Gastrocnemius medialis (tissue), 4 donors: ENCODE results near the gene ACSS2. TPM values are rescaled to one million over a fixed set of nuclear protein-coding genes. Genes with fewer than 3 reads are reported as not detected.

Experiments
- ATAC-seq, 2 donors: fragments of 150-250 bp; one replicate each; pipeline ENCODE4 v1.9.1; 2016
- DNase-seq, 2 donors: peaks; one replicate each; pipeline ENCODE4 v3.0.0-alpha.2; 2019
- H3K27ac ChIP-seq, 4 donors: fragments of 200-600 bp; sonication (generic); 1 replicate in 1 of 4; 2 replicates in 3 of 4; pipeline ENCODE4 v1.5.1; 2016 to 2018; ENCODE audit warnings: mild to moderate bottlenecking in 2 of 4, moderate library complexity in 1 of 4
- H3K27me3 ChIP-seq, 3 donors: fragments of 200-600 bp; sonication (generic) in 2 of 3; 1 replicate in 1 of 3; 2 replicates in 2 of 3; pipeline versions ENCODE4 v1.5.1 to v1.6.0; 2016 to 2019; ENCODE audit warnings: mild to moderate bottlenecking in 1 of 3, moderate library complexity in 1 of 3
- H3K36me3 ChIP-seq, 2 donors: fragments of 200-600 bp; sonication (generic) in 1 of 2; one replicate each; pipeline ENCODE4 v1.5.1; 2017 to 2018
- H3K4me1 ChIP-seq, 2 donors: fragments of 200-600 bp; sonication (generic) in 1 of 2; one replicate each; pipeline ENCODE4 v1.5.1; 2016 to 2017; ENCODE audit warnings: mild to moderate bottlenecking in 2 of 2
- H3K4me3 ChIP-seq, 4 donors: fragments of 200-600 bp; sonication (generic) in 3 of 4; 1 replicate in 1 of 4; 2 replicates in 3 of 4; pipeline ENCODE4 v1.5.1; 2016 to 2019; ENCODE audit warnings: mild to moderate bottlenecking in 2 of 4
- H3K9me3 ChIP-seq, 3 donors: fragments of 200-600 bp; sonication (generic) in 2 of 3; 1 replicate in 1 of 3; 2 replicates in 2 of 3; pipeline ENCODE4 v1.5.1; 2016 to 2019
- CTCF ChIP-seq, 5 experiments: fragments of 450-650 bp in 3 of 5; fragments of 200-600 bp in 2 of 5; sonication (generic) in 2 of 5; IDR thresholded peaks in 4 of 5; conservative IDR thresholded peaks in 1 of 5; 1 replicate in 4 of 5; 2 replicates in 1 of 5; pipeline ENCODE4 v1.5.1; 2016 to 2019; ENCODE audit warnings: antibody characterized with exemption in 5 of 5, mild to moderate bottlenecking in 3 of 5, moderate library complexity in 3 of 5
- POLR2A ChIP-seq, 2 donors: fragments of 450-650 bp; IDR thresholded peaks; one replicate each; pipeline ENCODE4 v1.6.1; 2017; ENCODE audit warnings: antibody characterized with exemption in 2 of 2, mild to moderate bottlenecking in 2 of 2, moderate library complexity in 2 of 2
- in situ Hi-C, 4 donors: fragments of 200-750 bp; cut with MboI; loops; one replicate each; pipeline versions ENCODE4 v1.15.0 to v1.8.0; 2017; ENCODE audit warnings: low sequenced_read_pairs in 4 of 4
- intact Hi-C: fragments of 100-400 bp; cut with DNase I; formaldehyde crosslinking; loops from one replicate; pipeline ENCODE4 v1.15.1; 2023; ENCODE audit warnings: low total_unique reads
- total RNA-seq, 4 donors: library from RNA; depleted of rRNA; stranded (reverse); fragments of >200 nt; gene quantifications; one replicate each; pipeline versions ENCODE4 v1.1.0 to v1.2.3, GENCODE V29; 2016

The ACSS2 gene
- total RNA-seq, 4 donors from 2014 or later: 70.5 to 94.7 (median 88.1) TPM

- peaks cover 0 to 42% of the 10 kb centered on the region in 2 donors for H3K36me3 ChIP-seq
- H3K27ac ChIP-seq: peak overlapping the region; percentile 79 to 92 (median 89)
- TF ChIP-seq CTCF (IDR thresholded peaks at IDR 0.05 in 4 of 5, conservative IDR thresholded peaks at IDR 0.05 in 1 of 5) (no peak), POLR2A (IDR thresholded peaks at IDR 0.05) (no peak)
- intact Hi-C loops (no loop called here), in situ Hi-C loops (no loop called here)
- no peak overlapping the region for H3K4me3 ChIP-seq
- no peaks in the 10 kb centered on the region for H3K27me3 ChIP-seq
- H3K4me1 ChIP-seq: peaks cover 45 to 47% of the 10 kb centered on the region in 2 donors
- DNase-seq: no peak
- H3K9me3 ChIP-seq: no peaks in the 10 kb centered on the region
- no peak for ATAC-seq
These were observed 45.0 kb downstream of the ACSS2 start for GRCh38 chr20:34921436-34921835.

- Histone ChIP-seq H3K9me3 (no peaks in the 10 kb centered on the region), H3K4me3 (peak overlapping the region in 1 of 4 donors; percentile 8), H3K4me1 (peaks cover 40 to 43% of the 10 kb centered on the region in 2 donors), H3K27ac (peak overlapping the region; percentile 79 to 92 (median 89)), H3K27me3 (no peaks in the 10 kb centered on the region), H3K36me3 (peaks cover 0 to 50% of the 10 kb centered on the region in 2 donors)
- intact Hi-C loops (loop anchor here (1.0 kb wide), 1 partner anchor 49 kb away; no protein-coding TSS in a partner anchor), in situ Hi-C loops (no loop called here)
- ATAC-seq (peak; percentile 90 to 95), DNase-seq (peak; percentile 59 to 76)
- TF ChIP-seq CTCF (IDR thresholded peaks at IDR 0.05 in 4 of 5, conservative IDR thresholded peaks at IDR 0.05 in 1 of 5) (no peak), POLR2A (IDR thresholded peaks at IDR 0.05) (no peak)
These were observed 46.4 kb downstream of the ACSS2 start for GRCh38 chr20:34922654-34923381.

- ATAC-seq (no peak), DNase-seq (no peak)
- intact Hi-C loops (no loop called here), in situ Hi-C loops (no loop called here)
- H3K27me3 ChIP-seq: no peaks in the 10 kb centered on the region
- TF ChIP-seq POLR2A (IDR thresholded peaks at IDR 0.05): no peak
- TF ChIP-seq CTCF (IDR thresholded peaks at IDR 0.05 in 4 of 5, conservative IDR thresholded peaks at IDR 0.05 in 1 of 5): no peak
- H3K36me3 ChIP-seq: peaks cover 0 to 56% of the 10 kb centered on the region in 2 donors
- peak overlapping the region in 1 of 4 donors; percentile 8 for H3K4me3 ChIP-seq
- H3K4me1 ChIP-seq: peaks cover 40 to 43% of the 10 kb centered on the region in 2 donors
- H3K27ac ChIP-seq: peak overlapping the region; percentile 79 to 92 (median 89)
- no peaks in the 10 kb centered on the region for H3K9me3 ChIP-seq
These were observed 47.0 kb downstream of the ACSS2 start for GRCh38 chr20:34923414-34923813.

GRCh38 chr20:34925341-34925740 lies 48.9 kb downstream of the ACSS2 start:
- peak; percentile 18 to 74 for ATAC-seq

More at GRCh38 chr20:34925341-34925740, 48.9 kb downstream of the ACSS2 start:
- Histone ChIP-seq H3K36me3 (peaks cover 0 to 70% of the 10 kb centered on the region in 2 donors), H3K4me1 (peaks cover 40 to 43% of the 10 kb centered on the region in 2 donors), H3K9me3 (no peaks in the 10 kb centered on the region), H3K27ac (peak overlapping the region; percentile 79 to 92 (median 89)), H3K27me3 (no peaks in the 10 kb centered on the region), H3K4me3 (no peak overlapping the region)
- no peak for TF ChIP-seq CTCF (IDR thresholded peaks at IDR 0.05 in 4 of 5, conservative IDR thresholded peaks at IDR 0.05 in 1 of 5)
- TF ChIP-seq POLR2A (IDR thresholded peaks at IDR 0.05): peak in 1 of 2 donors; percentile 11
- DNase-seq: peak in 1 of 2 donors; percentile 60
- intact Hi-C loops: no loop called here
- in situ Hi-C loops: no loop called here
